SK-N-SH treated with all-trans-retinoic acid at 6 μM for 48 hours (cell line): Measurements from ENCODE around the gene SRPK2.

Experiments
- ARNTL ChIP-seq: fragments of 450-650 bp; formaldehyde crosslinking; IDR thresholded peaks from 2 replicates; pipeline ENCODE4 v1.5.0; 2020; ENCODE audit warnings: low read depth, mild to moderate bottlenecking, moderate library complexity, borderline replicate concordance
- TOX ChIP-seq: fragments of 250-450 bp; sonication (Bioruptor Pico); IDR thresholded peaks from 2 replicates; pipeline ENCODE4 v1.8.0; 2021; ENCODE audit warnings: mild to moderate bottlenecking, moderate library complexity, borderline replicate concordance

- TF ChIP-seq TOX (CRISPR knock-in tag): no peak
- no peak for TF ChIP-seq ARNTL (CRISPR knock-in tag)
These were observed 65.4 kb downstream of the SRPK2 start for GRCh38 chr7:105323366-105323765.
